ENCODE data around the gene MAPKAPK3.

Gene MAPKAPK3

DNA sequence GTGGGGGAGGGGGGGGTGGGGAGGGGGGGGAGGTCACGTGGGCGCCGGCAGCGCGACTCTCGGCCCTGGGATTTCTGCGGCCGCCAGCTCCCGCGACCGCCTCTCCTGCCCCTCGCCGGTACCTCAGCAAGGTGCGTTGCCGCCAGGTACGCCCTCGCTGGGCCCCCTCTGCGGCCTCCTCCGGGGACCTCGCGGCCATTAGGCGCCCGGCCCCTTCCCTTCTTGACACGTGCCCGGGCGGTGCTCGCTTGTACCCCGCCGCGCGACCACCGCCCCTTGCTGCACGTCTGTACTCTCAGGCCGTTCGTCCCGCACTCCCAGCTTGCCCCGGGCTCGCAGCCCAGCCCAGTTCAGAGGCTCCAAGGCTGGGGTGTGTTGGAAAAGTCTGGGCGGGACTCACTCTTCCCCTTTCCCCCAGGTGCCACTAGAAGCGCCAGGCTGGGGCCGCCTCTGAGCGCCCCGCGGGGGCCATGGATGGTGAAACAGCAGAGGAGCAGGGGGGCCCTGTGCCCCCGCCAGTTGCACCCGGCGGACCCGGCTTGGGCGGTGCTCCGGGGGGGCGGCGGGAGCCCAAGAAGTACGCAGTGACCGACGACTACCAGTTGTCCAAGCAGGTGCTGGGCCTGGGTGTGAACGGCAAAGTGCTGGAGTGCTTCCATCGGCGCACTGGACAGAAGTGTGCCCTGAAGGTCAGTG, at the start of gene MAPKAPK3:
MAPKAPK3 (plus strand) TSS at position 56 of the 696 bp plus-strand sequence; CDS start at position 471, 415 bp downstream.
- DNase-seq, result peak; percentile 71

DNA sequence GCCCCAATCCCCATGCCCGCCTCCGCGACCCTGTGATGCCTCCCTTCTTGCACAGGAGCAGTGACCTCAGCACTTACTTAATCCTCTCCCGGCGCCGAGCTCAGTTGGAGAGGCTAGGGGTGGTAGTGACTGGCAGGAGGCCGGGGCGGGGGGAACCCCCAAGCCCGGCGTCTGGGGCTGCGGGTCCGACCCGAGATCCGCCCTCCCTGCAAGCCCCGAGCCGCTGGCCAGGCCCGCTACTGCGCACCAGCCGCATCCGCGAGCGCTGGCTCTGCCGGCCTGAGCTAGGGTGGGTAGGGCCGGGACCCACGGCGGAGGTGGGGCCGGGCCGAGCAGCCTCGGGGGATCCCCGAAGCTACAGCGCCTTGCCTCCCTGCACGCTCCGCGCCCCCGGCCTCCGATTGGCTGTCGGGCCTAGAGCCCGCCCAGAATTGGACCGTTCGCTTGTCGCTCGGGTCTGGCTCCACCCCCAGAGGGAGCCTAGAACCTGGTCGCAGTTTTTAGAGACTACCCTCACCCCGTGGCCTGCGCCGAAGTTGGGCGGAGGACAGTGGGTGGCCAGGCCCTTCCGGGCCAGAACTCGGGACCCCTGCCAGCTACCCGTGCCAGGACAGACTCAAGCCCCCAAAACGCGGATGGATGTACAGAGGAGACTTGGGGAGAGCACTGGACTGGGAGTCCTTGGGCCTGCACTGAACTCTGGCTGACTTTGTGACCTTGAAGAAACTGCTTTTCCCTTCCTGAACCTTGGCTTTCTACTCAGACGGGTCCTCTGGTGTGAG, 49.4 kb upstream of the MAPKAPK3 start, which contains the start of gene C3orf18:
C3orf18 (minus strand) TSS at position 362 of the 782 bp plus-strand sequence. CDS start 2,048 bp downstream, outside the sequence.
- peak; percentile 98 for DNase-seq

DNA sequence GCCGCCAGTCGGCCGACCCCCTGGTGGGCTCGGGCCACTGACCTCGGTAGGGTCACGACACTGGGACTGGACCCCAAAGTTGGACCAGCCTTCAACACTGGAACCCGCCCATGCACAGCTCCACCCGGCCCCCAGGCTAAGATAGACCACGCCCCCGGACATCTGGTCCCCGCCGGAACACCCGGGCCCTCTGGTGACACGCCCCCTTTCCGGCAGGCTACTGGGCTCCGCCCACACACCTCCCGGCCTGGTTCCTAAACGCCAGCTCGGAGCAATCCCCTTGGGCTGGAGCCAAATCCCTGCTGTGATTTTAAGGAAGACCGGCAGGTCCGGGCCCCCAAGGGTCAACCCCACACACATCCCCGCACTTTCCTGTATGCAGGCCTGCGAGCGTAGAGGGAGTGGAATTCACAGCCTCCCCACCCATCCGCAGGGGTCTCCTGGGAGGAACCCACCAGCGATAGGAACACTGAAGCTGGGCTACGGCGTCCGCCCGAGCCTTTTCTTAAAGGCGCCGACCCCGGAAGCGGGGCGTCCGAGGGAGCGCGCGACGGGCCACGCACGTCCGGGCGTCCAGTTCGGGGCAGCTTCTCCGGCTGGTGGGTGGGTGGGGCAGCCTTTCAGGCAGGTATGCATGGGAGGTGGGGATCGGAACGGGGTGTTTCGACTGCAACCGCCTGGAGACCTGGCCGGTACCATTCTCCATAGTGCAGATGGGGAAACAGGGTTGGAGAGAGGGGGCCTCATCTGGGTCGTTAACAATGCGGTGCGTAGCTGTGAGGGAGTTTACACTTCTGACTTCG, 47.8 kb upstream of the MAPKAPK3 start, which contains the start of gene HEMK1:
HEMK1 (plus strand) TSS at position 576 of the 803 bp plus-strand sequence. CDS start 1,583 bp downstream, outside the sequence.
- peak; percentile 99 for DNase-seq

DNA sequence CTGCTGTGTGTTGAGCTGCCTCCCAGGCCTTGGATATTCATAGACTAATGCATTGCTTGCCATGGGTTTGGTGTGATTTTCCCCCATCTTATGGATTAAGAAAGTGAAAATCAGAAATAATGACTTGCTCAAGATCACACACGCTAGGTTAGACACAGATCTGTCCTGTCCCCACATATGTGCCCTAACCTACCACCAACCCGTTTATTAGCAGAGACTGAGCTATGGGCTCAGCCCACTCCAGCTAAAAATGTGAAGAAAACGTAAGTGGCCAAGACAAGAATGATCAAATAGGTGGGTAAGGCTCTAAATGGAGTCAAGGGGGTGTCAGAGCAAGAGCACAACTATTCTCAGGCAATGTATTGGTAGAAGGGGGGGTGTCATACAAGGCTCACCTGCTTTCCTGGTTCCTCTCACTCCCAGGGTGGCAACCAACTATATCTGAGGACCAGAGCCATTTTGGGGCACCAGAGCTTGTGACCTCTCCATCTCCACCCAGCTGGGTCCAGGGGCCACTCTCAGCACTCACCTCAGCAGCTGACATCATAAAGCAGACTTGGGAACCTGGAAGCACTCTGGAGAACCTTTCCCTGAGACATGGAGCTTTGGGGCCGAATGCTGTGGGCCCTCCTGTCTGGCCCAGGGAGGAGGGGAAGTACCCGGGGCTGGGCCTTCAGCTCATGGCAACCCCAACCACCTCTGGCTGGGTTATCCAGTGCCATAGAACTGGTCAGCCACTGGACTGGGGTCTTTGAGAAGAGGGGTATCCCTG, 46.3 kb upstream of the MAPKAPK3 start:
- no peak for DNase-seq

DNA sequence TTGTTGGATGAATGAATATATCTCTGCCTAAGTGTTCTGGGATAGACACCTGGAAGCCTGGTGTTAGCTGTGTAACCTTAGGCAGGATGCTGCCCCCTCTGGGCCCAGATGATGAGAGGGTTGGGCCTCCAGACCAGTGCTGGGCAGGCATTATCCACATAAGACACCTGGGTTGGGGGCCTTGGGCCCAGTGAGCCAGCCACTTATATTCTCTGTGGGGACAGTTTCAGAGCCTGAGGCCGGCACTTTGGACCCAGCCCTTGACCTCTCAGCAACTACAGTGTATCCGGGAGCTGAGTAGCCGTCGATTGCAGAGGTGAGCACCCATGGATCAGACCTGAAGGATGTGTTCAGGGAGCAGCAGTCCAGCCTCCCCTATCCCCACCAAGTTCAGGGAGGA, 45.5 kb upstream of the MAPKAPK3 start:
- no peak for DNase-seq

DNA sequence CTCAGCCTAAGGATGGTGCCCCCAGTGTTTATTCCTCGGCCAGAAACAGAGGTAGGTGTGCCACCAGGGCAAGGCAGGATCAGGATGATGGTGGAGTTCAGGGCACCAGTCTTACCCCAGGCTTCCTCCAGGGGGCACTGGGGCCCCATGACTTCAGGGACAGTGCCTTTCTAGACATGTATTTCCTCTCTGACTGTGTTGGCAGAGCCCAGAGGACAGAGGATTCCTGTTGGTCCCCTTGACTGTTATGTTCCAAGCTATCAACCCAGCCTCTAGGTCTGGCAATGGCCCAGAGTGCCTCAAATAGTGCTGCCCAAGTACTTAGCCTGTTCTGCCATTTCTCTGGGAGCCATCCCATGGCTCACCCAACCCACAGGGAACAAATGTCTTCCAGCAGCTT, 44.8 kb upstream of the MAPKAPK3 start:
- peak; percentile 93 for DNase-seq

DNA sequence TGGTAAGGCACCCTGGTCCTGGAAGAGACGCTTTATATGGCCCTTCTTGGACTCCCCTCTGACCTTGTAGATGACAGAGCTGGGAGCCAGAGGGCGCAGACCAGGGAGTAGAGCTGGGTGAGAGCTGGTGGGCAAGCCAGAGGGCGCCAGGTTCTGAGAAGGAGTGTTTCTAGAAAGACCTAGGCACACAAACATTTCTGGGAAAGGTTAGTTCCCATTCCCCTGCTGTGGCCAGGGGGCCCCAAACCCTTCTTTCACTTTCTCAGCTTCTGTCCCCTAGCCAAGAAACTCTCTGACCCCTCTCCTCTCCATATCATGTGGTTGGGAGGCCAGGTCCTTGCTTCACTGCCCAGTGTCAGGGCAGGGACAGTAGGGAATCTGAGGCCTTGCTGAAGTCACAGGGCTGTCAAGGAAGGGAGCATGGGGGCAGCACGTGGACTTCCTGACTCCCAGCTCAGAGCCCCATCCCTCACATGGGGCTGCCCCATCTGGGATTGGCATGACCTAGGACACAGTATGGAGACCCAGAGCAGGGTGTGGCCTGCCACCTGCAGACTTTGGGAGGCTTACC, 44.1 kb upstream of the MAPKAPK3 start:
- no peak for DNase-seq

DNA sequence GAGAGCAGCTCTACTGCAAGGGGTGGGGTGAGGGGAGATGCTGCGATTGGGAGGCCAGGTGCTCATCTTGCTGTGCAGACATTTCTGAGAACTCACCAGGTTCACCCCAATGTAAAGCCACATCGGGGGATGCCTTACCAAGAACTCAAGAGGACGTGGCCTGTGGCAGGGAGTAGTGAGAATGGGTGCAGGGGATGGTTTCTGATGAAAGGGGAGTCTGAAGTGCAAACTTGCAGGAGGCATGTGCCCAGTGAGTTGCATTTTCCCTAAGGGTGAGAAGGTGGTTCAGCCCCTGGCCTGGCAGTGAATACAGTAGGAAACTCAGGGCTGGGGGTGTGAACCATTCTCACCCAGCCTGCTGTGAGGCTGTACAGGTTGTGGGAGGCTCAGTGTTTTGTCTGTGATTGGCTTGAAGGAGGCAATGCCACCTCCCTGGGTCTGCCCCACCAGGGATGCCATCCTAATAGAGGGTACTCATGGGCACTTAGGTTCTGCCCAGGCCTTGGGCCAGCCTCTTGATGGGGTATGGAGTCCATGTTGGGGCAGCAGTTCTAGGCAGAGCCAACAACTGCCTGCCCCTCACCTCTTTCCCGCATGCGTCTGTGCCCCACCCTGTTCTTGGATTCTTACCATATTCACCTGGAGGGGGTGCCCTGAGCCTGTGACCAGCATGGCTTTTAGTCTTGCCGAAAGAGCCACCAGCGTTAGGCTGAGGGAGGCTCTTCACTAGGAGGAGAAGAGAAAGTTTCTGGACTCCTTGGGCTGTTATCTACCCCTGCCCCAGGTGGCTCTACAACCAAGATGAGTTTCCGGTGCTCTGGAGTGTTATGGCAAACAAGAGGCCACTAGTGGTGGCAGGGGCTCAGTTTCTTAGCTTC, 43.1 kb upstream of the MAPKAPK3 start:
- no peak for DNase-seq

DNA sequence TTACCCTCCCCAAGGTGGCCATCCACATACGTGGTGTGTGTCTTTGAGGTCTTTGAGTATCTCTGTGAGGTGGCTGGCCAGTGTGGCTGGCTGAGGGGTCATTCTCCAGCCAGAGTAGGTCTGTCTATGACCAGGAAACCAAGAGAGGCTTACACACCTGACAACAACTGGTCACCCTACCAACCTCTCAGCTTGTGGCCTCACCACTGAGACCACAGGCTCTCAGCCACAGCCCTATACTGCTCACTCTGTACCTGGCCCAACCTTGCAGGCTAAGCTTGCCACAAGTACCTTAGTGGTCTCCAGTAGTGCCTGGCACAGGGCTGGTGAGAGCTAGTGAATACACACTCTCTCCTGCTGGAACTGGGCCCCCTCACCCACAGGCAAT, 42.5 kb upstream of the MAPKAPK3 start:
- no peak for DNase-seq

DNA sequence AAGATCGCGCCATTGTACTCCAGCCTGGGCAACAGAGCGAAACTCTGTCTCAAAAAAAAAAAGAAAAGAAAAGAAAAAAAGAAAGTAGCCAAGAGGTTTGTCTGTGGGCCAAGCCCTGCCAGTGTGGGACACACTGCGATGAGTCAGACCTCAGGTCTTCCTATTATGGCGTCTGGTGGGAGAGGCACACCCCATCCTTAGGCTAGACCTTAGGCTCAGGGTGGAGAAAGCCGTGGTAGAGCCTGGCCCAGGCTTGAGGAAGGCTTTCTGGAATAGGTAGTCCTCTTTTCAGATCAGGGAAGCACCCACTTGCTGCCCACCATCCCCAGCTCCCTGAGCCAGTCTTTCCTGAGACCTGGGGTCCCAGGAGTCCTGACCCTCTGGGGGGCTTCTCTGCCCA, 41.6 kb upstream of the MAPKAPK3 start:
- no peak for DNase-seq

DNA sequence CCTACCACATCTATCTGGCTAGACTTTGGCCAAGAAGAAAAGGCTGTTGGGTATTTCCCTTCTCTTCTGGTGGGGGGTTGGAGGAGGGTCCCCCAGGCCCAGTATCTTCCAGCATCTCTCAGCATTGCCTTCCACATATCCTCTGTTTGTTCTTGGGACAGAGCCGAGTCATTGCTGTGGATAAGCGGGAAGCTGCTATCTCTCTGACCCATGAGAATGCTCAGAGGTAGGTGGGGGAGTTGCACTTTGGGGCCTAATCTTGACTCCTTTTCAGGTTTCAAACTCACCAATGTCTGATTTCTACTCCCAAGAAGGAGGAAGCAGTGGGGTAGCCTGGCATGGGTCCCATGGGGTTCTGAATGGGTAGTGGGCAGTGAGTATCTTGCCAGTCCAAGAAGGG, 39.6 kb upstream of the MAPKAPK3 start:
- no peak for DNase-seq

DNA sequence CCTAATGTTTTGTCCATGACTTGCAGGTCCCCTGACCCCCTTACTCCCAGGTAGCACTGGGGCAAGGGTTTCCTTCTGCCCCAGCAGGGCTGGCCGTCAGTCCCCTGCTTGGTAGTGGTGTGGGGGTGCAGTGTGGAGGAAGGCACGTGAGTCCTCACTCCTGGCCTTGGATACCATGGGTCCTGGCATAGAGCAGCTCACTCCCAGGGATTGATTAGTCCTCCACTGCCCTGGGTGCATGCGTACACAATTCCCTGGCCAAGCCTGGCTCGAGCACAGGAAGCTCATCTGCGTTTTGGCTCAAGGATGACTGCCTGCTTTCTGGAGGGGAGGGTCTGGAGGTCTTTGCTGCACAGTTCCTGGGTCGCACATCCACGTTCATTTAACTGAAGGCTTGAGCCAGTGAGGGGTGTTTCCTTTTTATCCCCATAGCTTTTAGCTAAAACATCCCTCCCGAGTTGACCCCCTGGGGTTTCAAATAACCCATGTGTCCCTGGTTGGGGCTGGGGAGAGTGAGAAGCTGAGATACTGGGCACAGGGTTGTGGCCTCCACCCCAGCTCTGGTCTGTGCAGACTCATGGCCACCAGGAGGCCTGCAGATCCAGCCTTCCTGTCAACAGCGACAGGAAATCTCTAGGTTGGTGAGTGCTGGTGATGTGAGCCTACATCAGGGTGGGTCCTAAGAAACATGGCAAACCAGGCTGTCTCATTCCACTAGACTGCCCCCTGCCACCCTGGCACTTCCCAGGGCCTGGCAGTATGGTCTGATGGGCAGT, 36.1 kb upstream of the MAPKAPK3 start:
- no peak for DNase-seq

DNA sequence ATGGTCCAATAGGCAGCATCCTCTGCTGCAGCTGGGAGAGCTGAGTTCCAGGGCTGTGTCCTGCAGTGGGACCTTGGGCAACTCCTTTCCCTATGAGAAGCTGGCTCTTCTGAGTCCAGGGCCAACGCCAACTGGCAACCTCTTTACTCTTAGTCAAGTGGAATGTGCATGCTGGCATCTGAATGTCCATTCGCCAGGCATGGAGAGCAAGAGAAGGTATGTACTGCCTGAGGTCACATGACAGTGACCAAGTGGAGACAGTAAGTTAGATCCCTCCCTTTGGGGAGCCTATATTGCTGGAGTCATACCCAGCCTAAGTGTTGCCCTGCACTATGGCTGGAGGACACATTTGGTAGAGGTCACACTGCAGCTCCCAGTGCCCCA, 35.5 kb upstream of the MAPKAPK3 start:
- DNase-seq, result no peak

DNA sequence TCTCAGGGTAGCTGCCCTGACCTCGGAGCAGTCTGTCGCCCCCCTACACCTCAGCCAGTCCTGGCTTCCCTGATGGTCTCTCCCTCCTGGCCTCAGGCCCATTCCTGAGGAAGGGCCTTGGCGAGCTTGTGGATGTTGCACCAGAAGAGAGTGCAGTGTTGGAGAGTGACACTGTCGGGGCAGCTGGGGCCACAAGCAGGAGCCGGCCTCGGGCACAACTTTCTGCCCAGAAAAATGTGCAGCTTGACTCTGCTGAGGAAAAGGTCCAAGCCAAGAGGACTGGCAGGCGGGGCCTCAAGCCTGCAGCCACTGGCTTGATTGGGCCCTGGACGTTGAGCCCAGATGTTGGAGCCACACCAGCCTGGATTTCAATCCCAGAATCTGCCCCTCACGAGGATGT, 34.9 kb upstream of the MAPKAPK3 start:
- DNase-seq, result no peak

DNA sequence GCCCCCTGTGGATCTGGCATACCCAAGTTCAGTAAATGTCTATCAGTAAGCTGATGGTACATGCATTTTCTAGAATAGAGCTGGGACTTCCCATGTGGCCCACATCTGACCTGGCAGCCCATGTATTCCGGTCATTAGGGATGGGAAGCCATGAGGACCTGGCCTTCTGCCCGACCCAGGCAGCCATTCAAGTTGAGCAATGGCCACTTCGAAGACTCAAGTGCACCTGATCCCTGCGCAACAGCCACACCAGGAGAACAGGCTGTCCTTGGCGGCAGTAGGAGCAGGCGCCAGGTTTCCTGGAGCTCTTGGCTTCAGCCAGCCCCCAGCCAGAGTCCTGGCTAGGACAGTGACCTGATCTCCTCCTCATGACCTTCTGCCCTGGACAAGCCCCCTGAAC, 33.1 kb upstream of the MAPKAPK3 start:
- no peak for DNase-seq

DNA sequence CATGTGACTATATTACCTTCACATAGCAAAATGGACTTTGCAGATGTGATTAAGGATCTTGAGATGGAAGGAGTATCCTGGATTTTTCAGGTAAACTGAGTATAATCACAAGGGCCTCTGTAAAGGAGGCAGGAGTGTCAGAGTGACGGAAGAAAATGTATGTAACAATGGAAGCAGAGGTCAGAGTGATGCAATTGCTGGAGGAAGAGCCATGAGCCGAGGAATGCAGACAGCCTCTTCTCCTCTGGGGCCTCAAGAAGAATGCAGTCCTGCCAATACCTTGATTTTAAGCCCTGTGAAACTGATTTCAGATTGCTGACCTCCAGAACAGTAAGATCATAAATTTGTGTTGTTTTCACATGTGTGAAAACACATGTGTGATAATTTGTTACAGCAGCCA, 32.6 kb upstream of the MAPKAPK3 start:
- DNase-seq, result no peak

DNA sequence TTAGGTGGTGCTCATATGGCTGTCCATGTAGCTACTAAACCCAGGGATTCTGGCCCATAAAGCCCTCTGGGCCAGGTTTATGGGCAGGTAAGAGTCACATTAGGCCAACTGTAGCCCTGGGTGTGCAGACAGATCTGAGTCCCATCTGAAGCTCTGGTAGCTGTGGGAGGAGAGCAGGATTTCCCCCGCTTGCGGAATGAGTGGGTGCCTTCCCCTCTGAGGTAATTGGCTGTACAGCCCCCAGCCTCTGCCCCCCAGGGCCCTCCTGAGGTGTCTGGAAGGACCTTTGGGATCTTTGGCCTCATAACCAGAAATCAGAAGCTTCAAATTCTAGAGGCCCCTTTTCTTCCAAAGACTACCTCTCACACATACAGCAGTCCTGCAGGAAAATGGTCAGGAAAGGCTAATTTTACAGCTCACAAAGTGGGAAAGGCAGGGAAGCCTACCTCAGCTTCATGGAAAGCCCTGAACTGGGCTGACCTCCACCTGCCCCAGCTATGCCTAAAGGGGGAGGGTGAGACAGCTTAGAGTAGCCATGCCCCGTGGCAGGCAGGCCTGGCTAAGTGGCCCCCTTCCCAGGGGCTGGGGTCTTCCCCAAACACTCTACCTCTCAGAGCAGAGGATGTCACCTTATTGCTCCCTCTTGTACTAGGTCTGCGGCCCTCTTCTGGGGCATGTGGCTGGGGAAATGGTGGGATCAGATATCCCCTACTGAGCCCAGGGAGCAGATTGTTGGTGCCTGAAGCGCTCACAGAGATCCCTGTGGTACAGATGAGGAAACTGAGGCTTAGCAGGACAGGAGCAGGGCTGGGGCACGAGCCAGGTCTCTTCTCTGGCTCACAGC, 30.8 kb upstream of the MAPKAPK3 start:
- no peak for DNase-seq

DNA sequence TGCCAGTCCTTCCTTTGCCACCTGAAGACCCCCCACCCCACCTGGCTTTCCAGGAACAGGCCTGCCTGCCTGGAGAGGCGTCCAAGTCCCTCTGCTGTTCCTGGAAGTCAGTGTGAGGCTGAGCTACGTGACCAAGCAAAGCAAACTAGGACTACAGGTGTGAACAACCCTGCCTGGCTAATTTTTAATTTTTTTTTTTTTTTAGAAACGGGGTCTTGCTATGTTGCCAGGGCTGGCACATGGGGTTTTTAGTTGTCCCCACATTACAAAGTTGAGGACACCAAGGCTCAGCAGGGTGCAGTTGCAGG, 30.2 kb upstream of the MAPKAPK3 start:
- DNase-seq, result no peak

DNA sequence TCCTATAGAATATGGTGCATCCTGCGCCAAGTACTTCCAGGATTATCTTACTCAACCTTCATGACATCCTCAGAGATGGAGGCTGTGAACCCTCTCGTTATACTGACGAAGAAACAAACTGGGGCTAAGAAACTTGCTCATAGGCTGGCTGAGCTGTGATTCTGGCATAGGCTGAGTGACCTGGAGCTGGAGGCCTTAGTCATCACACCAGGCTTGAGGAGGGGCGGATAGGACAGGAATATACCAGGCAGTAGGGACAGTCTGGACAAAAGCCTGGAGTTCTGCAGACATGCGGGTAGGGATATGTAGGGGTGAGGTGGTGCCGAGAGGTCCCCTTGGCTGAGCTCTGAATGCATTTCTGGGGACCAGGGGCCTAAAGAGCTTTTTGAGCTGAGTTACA, 29.6 kb upstream of the MAPKAPK3 start:
- DNase-seq, result no peak

Data from hematopoietic multipotent progenitor cell treated with erythropoietin and hydrocortisone succinate and interleukin-3 and kit ligand, for 6 days (in vitro differentiated cells).